Body of pancreas (tissue), 4 donors: Measurements from ENCODE around the gene RRM2. TPM values are rescaled to one million over a fixed set of nuclear protein-coding genes. Genes with fewer than 3 reads are reported as not detected.

Experiments
- ATAC-seq: fragments of 150-250 bp; one replicate; pipeline ENCODE4 v1.9.1; 2016
- DNase-seq, 4 donors: peaks; one replicate each; pipeline ENCODE4 v3.0.0-alpha.2; 2019
- H3K27ac ChIP-seq, 4 donors: fragments of 200-600 bp; sonication (generic); 1 replicate in 3 of 4; 2 replicates in 1 of 4; pipeline versions ENCODE4 v1.5.1 to v1.6.1; 2016 to 2019; ENCODE audit warnings: mild to moderate bottlenecking in 1 of 4, mixed read lengths in 1 of 4, moderate library complexity in 1 of 4
- H3K27me3 ChIP-seq, 2 donors: fragments of 200-600 bp; sonication (generic); one replicate each; pipeline ENCODE4 v1.6.0; 2016; ENCODE audit warnings: mild to moderate bottlenecking in 1 of 2
- H3K36me3 ChIP-seq, 2 donors: fragments of 200-600 bp; sonication (generic); replicated peaks in 1 of 2; 2 replicates each; pipeline ENCODE4 v1.5.1; 2016; ENCODE audit warnings: low read depth in 2 of 2; ENCODE audit not compliant: insufficient read depth in 1 of 2
- H3K4me1 ChIP-seq: fragments of 200-600 bp; sonication (generic); one replicate; pipeline ENCODE4 v1.6.0; 2016
- H3K4me3 ChIP-seq, 2 donors: fragments of 200-600 bp; sonication (generic); 1 replicate in 1 of 2; 2 replicates in 1 of 2; pipeline ENCODE4 v1.5.1; 2016 to 2019
- H3K9me3 ChIP-seq, 3 donors: fragments of 200-600 bp; sonication (generic); 1 replicate in 2 of 3; 2 replicates in 1 of 3; pipeline ENCODE4 v1.5.1; 2016
- POLR2A ChIP-seq, 3 donors: fragments of 450-650 bp; IDR thresholded peaks; one replicate each; pipeline ENCODE4 v1.6.1; 2016; ENCODE audit warnings: antibody characterized with exemption in 3 of 3, mild to moderate bottlenecking in 2 of 3
- WGBS, 2 donors: methylation state at CpG; one replicate each; pipeline ENCODE4 v1.1.5; 2017; 5-methylcytosine and 5-hydroxymethylcytosine counted together
- intact Hi-C: fragments of 100-400 bp; cut with DNase I; formaldehyde crosslinking; loops from one replicate; pipeline ENCODE4 v1.15.1; 2023
- total RNA-seq, 2 donors: library from RNA; depleted of rRNA; stranded (reverse); fragments of >200 nt; gene quantifications; one replicate each; pipeline ENCODE4 v1.1.0, GENCODE V29; 2016
- TF ChIP-seq, protein P1 (sequence below), 7 experiments: fragments of 450-650 bp in 4 of 7; fragments of 200-600 bp in 3 of 7; sonication (generic) in 3 of 7; IDR thresholded peaks; one replicate each; pipeline ENCODE4 v1.5.1; 2016 to 2019; ENCODE audit warnings: antibody characterized with exemption in 7 of 7

The RRM2 gene
- total RNA-seq, 2 donors from 2014 or later = not detected

DNA sequence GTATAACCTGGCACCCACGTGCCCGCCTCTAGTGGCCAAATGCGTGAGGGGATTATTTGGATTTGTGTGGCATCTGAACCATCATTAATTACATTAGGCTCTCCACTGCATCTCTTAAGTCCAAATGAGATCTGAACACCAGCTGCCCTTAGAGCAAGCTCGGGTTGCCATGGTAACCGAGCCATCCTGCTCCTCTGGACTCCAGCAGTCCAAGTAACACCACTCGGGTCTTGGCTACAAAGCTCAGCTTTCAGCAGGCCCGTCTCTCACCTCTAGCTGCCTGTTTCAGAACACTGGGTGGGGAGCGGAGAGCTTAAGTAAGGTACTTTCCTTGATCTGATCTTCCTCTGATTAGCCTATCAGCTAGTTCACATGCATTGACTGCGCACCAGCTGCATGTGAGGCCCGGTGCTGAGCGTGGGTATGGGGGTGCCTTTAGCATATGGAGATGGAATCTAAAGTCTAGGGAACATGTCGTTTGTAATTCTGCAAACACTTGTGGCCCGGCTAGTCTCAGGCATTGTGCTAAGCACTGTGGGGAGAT is 28.2 kb upstream of the RRM2 start:
- H3K4me1 ChIP-seq = peaks cover 23% of the 10 kb centered on the region
- H3K27me3 ChIP-seq = no peaks in the 10 kb centered on the region
- TF ChIP-seq, protein P1, sequence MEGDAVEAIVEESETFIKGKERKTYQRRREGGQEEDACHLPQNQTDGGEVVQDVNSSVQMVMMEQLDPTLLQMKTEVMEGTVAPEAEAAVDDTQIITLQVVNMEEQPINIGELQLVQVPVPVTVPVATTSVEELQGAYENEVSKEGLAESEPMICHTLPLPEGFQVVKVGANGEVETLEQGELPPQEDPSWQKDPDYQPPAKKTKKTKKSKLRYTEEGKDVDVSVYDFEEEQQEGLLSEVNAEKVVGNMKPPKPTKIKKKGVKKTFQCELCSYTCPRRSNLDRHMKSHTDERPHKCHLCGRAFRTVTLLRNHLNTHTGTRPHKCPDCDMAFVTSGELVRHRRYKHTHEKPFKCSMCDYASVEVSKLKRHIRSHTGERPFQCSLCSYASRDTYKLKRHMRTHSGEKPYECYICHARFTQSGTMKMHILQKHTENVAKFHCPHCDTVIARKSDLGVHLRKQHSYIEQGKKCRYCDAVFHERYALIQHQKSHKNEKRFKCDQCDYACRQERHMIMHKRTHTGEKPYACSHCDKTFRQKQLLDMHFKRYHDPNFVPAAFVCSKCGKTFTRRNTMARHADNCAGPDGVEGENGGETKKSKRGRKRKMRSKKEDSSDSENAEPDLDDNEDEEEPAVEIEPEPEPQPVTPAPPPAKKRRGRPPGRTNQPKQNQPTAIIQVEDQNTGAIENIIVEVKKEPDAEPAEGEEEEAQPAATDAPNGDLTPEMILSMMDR (IDR thresholded peaks at IDR 0.05) = no peak
- no peak for TF ChIP-seq POLR2A (IDR thresholded peaks at IDR 0.05)
- WGBS, 2 donors = 81 to 84% methylated on average over 12 to 13 of the region's 13 CpGs
- no peak overlapping the region for H3K27ac ChIP-seq
- no peak overlapping the region for H3K4me3 ChIP-seq
- intact Hi-C loops = loop anchor here (10.0 kb wide), 1 partner anchor 280 kb away; no protein-coding TSS in a partner anchor
- no peak for ATAC-seq
- H3K36me3 ChIP-seq = no peaks in the 10 kb centered on the region
- no peak for DNase-seq
- H3K9me3 ChIP-seq = no peaks in the 10 kb centered on the region

- no peak overlapping the region for H3K4me3 ChIP-seq
- no peak overlapping the region for H3K27ac ChIP-seq
- intact Hi-C loops = loop anchor here (10.0 kb wide), 1 partner anchor 280 kb away; no protein-coding TSS in a partner anchor
- H3K27me3 ChIP-seq = no peaks in the 10 kb centered on the region
- no peaks in the 10 kb centered on the region for H3K36me3 ChIP-seq
- ATAC-seq (no peak), DNase-seq (no peak)
- H3K4me1 ChIP-seq = peaks cover 21% of the 10 kb centered on the region
- no peaks in the 10 kb centered on the region for H3K9me3 ChIP-seq
- TF ChIP-seq POLR2A (IDR thresholded peaks at IDR 0.05) = no peak
- TF ChIP-seq, protein P1 (IDR thresholded peaks at IDR 0.05) = no peak
- 79 to 93% methylated on average over 9 of the region's 9 CpGs for WGBS, 2 donors
These were observed 27.4 kb upstream of the RRM2 start for GRCh38 chr2:10095175-10095574.

GRCh38 chr2:10096641-10097040 is 25.9 kb upstream of the RRM2 start:
- Histone ChIP-seq H3K27ac (no peak overlapping the region), H3K36me3 (no peaks in the 10 kb centered on the region), H3K4me1 (peaks cover 8% of the 10 kb centered on the region), H3K4me3 (no peak overlapping the region), H3K27me3 (no peaks in the 10 kb centered on the region), H3K9me3 (no peaks in the 10 kb centered on the region)
- no peak for TF ChIP-seq POLR2A (IDR thresholded peaks at IDR 0.05)
- TF ChIP-seq, protein P1 (IDR thresholded peaks at IDR 0.05) = no peak
- DNase-seq (no peak), ATAC-seq (no peak)
- WGBS, 2 donors = 94 to 95% methylated on average over 10 of the region's 10 CpGs
- intact Hi-C loops = loop anchor here (10.0 kb wide), 1 partner anchor 282 kb away; no protein-coding TSS in a partner anchor

DNA sequence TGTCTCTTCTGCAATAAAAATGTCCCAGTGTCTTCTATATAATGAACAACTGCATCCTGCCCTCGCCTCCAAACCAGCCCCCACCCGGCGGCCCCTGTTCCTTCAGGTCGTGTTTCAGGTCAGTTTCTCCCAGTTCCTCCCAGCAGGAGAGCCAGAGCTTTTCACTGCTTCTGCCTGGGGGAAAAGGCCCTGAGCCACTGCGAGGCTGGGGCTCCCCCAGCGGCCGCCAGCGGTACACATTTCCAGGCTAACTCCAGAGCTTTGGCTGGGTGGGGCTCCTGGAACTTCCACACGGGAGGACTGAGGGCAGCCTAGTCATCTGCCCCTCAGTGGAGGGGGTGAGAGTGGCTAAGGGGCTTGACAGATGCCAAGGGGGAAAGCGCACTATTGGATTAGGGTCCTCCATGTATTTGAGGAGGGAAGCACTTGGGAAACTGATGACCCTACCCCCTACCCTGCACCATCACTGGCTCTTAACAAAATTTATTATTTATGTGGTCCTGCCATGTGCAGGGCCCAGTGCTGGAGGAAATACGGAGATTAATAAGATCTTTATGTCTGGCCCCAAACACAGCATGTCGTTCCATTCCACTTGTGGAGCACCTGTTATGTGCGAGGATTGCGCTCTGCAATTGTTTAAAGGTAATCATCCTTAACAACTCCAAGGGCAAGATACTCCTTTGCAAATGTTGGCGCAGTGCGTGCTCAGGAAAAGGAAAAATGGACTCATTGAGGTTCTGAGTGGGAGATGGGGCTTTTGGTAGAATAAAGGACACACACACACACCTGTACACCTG is 25.0 kb upstream of the RRM2 start:
- H3K27ac ChIP-seq = no peak overlapping the region
- TF ChIP-seq, protein P1 (IDR thresholded peaks at IDR 0.05) = peak; percentile 89 to 96 (median 92)
- no peak for TF ChIP-seq POLR2A (IDR thresholded peaks at IDR 0.05)
- 30% methylated on average over 14 to 16 of the region's 16 CpGs for WGBS, 2 donors
- H3K4me3 ChIP-seq = no peak overlapping the region
- no peaks in the 10 kb centered on the region for H3K9me3 ChIP-seq
- DNase-seq (peak; percentile 72 to 80 (median 75)), ATAC-seq (peak; percentile 98)
- intact Hi-C loops = loop anchor here (10.0 kb wide), 1 partner anchor 283 kb away; no protein-coding TSS in a partner anchor
- peaks cover 7% of the 10 kb centered on the region for H3K4me1 ChIP-seq
- H3K36me3 ChIP-seq = no peaks in the 10 kb centered on the region
- no peaks in the 10 kb centered on the region for H3K27me3 ChIP-seq
